Upper lobe of right lung (tissue), 1 donor: Measurements from ENCODE around the gene PLEKHN1. TPM values are rescaled to one million over a fixed set of nuclear protein-coding genes. Genes with fewer than 3 reads are reported as not detected.
"Not testable (repeated sequence)": the region's sequence is repeated elsewhere in the genome, so short reads cannot be mapped to it uniquely, and the experiment has no call there.

Experiments used
- ATAC-seq: fragments of 200-7000 bp; cut with Tn5 transposase; one replicate; pipeline ENCODE4 v1.9.1; 2020; ENCODE audit warnings: mild to moderate bottlenecking, moderate library complexity
- DNase-seq: peaks from one replicate; pipeline ENCODE4 v3.0.0-alpha.2; 2020
- H3K27ac ChIP-seq: fragments of 200-600 bp; one replicate; pipeline ENCODE4 v1.8.0; 2022
- H3K27me3 ChIP-seq: fragments of 200-600 bp; one replicate; pipeline ENCODE4 v1.8.0; 2022; ENCODE audit warnings: mild to moderate bottlenecking
- H3K36me3 ChIP-seq: fragments of 200-600 bp; one replicate; pipeline ENCODE4 v1.8.0; 2022
- H3K4me1 ChIP-seq: fragments of 200-600 bp; one replicate; pipeline ENCODE4 v1.8.0; 2022
- H3K4me3 ChIP-seq: fragments of 200-600 bp; one replicate; pipeline ENCODE4 v1.8.0; 2022; ENCODE audit warnings: mild to moderate bottlenecking
- H3K9me3 ChIP-seq: fragments of 200-600 bp; one replicate; pipeline ENCODE4 v1.8.0; 2022
- intact Hi-C: fragments of 100-400 bp; cut with DNase I; formaldehyde crosslinking; loops from one replicate; pipeline ENCODE4 v1.11.0; 2022
- total RNA-seq: library from RNA; stranded (reverse); fragmentation: NEBNext Ultra II Directional; extraction: Animal tissue kit (Norgen Biotek cat#: 25700); gene quantifications from one replicate; pipeline ENCODE4 v1.2.1, GENCODE V29; 2021
- TF ChIP-seq, protein P1 (sequence below): fragments of 200-600 bp; IDR thresholded peaks from one replicate; pipeline ENCODE4 v1.8.0; 2022; ENCODE audit warnings: antibody characterized with exemption
- donor health status: DM: no; HTN: yes; CAD: no; lungs with severe emphysema.

PLEKHN1 gene
- total RNA-seq, 1 donor from 2014 or later = 2.1 TPM

DNA sequence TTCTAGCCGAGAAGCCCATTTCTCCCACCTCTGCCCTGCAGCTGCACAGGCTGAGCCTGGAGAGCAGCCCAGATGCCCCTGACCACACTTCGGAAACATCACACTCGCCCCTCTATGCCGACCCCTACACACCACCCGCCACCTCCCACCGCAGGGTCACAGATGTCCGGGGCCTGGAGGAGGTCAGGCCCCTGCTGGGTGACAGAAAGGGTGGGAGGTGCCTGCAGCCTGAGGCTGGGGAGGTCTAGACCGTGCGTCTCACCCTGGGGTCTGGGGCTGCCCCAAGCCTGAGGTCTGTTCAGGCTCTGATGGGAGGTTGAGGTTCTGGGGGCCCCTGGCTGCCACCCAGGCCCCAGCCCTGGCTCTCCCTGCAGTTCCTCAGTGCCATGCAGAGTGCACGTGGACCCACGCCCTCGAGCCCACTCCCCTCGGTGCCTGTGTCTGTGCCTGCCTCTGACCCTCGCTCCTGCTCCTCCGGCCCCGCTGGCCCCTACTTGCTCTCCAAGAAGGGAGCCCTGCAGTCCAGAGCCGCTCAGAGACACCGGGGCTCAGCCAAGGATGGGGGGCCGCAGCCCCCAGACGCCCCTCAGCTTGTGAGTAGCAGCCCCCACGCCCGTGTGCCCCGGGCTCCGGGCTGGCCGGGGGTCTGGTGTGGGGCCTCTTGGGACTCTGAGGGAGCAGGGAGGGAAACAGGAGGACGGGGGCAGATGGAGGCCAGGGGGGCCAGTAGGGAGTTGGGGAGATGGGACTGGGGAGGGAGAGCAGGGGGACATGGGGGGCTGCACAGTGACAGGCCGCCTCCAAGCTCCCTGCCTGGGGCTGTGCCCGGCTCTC, 7.4 kb downstream of the PLEKHN1 start:
- no peak for DNase-seq
- TF ChIP-seq, protein P1, sequence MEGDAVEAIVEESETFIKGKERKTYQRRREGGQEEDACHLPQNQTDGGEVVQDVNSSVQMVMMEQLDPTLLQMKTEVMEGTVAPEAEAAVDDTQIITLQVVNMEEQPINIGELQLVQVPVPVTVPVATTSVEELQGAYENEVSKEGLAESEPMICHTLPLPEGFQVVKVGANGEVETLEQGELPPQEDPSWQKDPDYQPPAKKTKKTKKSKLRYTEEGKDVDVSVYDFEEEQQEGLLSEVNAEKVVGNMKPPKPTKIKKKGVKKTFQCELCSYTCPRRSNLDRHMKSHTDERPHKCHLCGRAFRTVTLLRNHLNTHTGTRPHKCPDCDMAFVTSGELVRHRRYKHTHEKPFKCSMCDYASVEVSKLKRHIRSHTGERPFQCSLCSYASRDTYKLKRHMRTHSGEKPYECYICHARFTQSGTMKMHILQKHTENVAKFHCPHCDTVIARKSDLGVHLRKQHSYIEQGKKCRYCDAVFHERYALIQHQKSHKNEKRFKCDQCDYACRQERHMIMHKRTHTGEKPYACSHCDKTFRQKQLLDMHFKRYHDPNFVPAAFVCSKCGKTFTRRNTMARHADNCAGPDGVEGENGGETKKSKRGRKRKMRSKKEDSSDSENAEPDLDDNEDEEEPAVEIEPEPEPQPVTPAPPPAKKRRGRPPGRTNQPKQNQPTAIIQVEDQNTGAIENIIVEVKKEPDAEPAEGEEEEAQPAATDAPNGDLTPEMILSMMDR = no peak

DNA sequence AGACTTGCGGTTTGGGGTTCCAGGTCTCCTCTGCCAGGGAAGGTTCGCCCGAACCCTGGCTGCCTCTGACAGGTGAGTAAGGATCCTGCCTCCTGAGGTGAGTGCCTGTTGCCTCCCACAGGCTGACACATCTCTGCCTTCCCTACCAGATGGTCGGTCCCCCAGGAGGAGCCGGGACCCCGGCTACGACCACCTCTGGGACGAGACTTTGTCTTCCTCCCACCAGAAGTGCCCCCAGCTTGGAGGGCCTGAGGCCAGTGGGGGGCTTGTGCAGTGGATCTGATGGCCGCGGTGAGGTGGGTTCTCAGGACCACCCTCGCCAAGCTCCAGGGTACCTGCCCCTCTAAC, 8.0 kb downstream of the PLEKHN1 start:
- H3K4me3 ChIP-seq = no peak overlapping the region
- intact Hi-C loops = no loop called here
- ATAC-seq (no peak), DNase-seq (no peak)
- no peak overlapping the region for H3K27ac ChIP-seq
- H3K36me3 ChIP-seq = no peaks in the 10 kb centered on the region
- TF ChIP-seq, protein P1 = no peak
- no peaks in the 10 kb centered on the region for H3K9me3 ChIP-seq
- peaks cover 43% of the 10 kb centered on the region for H3K27me3 ChIP-seq
- H3K4me1 ChIP-seq = peaks cover 7% of the 10 kb centered on the region

More for the DNA sequence above, 7.4 kb downstream of the PLEKHN1 start:
- Histone ChIP-seq H3K4me1 (peaks cover 7% of the 10 kb centered on the region), H3K27ac (no peak overlapping the region), H3K9me3 (no peaks in the 10 kb centered on the region), H3K27me3 (peaks cover 43% of the 10 kb centered on the region), H3K36me3 (no peaks in the 10 kb centered on the region), H3K4me3 (no peak overlapping the region)
- no peak for ATAC-seq
- intact Hi-C loops = no loop called here

DNA sequence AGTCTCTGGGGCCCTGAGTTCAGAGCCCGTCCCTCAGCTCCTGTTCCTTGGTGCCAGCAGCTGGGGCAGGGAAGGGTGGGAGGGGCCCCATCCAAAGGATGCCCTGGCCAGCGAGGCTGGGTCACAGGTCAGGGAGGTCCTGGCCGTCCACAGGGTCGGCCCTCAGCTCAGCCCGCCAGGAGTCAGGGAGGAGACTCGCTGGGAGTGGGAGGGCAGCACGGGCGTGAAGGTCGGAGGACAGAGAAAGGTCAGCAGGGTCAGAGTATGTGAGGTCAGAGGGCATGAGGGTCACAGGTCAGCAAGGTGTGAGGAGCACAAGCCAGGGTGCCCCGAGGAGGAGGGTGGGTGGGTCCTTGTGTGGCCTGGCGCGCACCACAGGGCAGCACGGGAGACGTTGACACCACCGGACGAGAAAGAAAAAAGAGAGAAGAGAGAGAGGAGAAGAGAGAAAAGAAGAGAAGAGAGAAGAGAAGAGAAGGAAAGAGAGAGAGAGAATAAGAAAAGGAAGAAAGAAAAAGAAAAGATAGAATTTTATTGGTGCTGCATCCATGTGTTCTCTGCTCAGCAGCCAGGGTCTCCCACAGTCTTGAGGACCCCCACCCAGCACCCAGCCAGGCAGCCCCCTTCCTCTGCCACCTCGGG, 8.5 kb downstream of the PLEKHN1 start:
- TF ChIP-seq, protein P1 = no peak
- H3K9me3 ChIP-seq = no peaks in the 10 kb centered on the region
- intact Hi-C loops = no loop called here
- H3K4me3 ChIP-seq = no peak overlapping the region
- H3K4me1 ChIP-seq = peaks cover 7% of the 10 kb centered on the region
- ATAC-seq (no peak), DNase-seq (no peak)
- no peaks in the 10 kb centered on the region for H3K36me3 ChIP-seq
- peaks cover 43% of the 10 kb centered on the region for H3K27me3 ChIP-seq
- no peak overlapping the region for H3K27ac ChIP-seq

DNA sequence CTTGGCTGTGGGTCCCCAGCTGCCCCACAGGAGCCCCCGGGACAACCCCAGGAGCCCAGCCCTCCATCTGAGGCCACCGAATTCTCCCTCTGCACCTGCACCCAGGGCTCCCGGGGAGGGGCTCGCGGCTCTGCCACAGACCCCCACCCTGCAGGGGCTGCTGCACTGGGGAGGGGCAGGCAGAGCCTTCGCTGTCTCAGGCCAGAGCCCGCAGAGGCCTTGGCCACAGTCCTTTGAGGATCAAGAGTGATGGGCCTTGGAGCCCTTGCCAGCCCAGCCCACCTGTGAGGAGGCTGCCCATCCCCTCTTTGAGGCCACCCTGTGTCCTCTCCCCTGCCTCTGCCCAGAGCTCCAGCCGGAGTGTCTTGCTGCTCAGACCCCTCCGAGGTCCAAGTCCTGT, 9.1 kb downstream of the PLEKHN1 start:
- intact Hi-C loops = no loop called here
- H3K36me3 ChIP-seq = no peaks in the 10 kb centered on the region
- H3K9me3 ChIP-seq = no peaks in the 10 kb centered on the region
- H3K27me3 ChIP-seq = peaks cover 39% of the 10 kb centered on the region
- TF ChIP-seq, protein P1 = no peak
- no peak overlapping the region for H3K4me3 ChIP-seq
- no peak overlapping the region for H3K27ac ChIP-seq
- DNase-seq = no peak
- ATAC-seq = no peak
- peaks cover 7% of the 10 kb centered on the region for H3K4me1 ChIP-seq

DNA sequence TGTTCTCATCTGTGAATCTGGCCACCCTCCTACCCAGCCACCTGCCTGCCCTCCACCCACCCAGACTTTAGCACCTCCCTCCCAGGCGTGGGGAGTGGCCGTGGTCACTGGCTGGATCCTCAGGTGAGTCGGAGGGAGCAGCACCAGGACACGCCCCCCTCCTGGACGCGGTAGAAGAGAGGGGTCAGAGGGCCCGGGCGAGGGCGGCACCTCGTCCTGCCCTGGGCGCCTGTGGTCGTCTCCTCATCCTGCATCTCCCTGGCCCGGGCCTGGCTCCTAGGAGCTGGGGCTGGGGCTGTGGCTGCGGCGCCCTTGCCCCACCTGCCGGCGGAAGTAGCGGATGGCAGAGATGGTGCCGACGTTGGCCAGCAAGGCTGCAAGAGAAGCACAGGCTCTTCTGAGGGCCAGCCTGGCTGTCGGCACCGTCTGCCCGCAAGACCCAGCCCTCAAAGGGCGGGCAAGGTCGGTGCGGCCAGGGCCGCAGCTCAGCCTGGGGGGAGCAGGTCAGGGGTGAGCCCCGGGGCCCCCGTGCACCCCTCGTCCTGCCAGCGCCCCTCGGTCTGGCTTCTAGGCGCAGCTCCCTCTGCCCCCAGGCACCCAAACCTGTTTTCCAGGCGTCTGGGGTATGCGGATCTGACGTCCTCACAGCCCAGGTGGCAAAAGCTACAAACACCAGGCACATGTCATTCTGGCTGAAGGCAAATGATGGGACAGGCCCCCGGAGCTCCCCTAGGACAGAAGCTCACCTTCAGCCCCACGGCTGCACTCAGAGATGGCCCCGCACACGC, 9.8 kb downstream of the PLEKHN1 start:
- peaks cover 32% of the 10 kb centered on the region for H3K27me3 ChIP-seq
- peak overlapping the region; percentile 39 for H3K4me3 ChIP-seq
- intact Hi-C loops = no loop called here
- no peak overlapping the region for H3K27ac ChIP-seq
- peaks cover 7% of the 10 kb centered on the region for H3K4me1 ChIP-seq
- TF ChIP-seq, protein P1 = peak; percentile 54
- no peaks in the 10 kb centered on the region for H3K36me3 ChIP-seq
- peak; percentile 75 for ATAC-seq
- DNase-seq = peak; percentile 84
- no peaks in the 10 kb centered on the region for H3K9me3 ChIP-seq

DNA sequence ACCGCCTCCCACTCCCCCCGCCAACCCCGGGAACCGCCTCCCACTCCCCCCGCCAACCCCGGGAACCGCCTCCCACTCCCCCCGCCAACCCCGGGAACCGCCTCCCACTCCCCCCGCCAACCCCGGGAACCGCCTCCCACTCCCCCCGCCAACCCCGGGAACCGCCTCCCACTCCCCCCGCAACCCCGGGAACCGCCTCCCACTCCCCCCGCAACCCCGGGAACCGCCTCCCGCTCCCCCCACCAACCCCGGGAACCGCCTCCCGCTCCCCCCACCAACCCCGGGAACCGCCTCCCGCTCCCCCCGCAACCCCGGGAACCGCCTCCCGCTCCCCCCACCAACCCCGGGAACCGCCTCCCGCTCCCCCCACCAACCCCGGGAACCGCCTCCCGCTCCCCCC, 10.5 kb downstream of the PLEKHN1 start:
- H3K36me3 ChIP-seq, H3K4me3 ChIP-seq, H3K9me3 ChIP-seq, ATAC-seq, H3K27ac ChIP-seq, H3K4me1 ChIP-seq, DNase-seq, intact Hi-C loops: not testable (repeated sequence)
- peaks cover 32% of the 10 kb centered on the region for H3K27me3 ChIP-seq
